HEK293 (cell line): ENCODE results near the gene TMTC1.
"Not testable (repeated sequence)": the region's sequence is repeated elsewhere in the genome, so short reads cannot be mapped to it uniquely, and the experiment has no call there.

ENCODE experiments used
- CTCF ChIA-PET: fragments of 350-600 bp; formaldehyde crosslinking; extraction: SDS; loops from one replicate; lab custom pipeline; 2021; ENCODE audit warnings: antibody characterized with exemption; lab: Yijun Ruan, JAX
- POLR2A ChIA-PET: fragments of 300-600 bp; formaldehyde crosslinking; extraction: SDS; loops from one replicate; lab custom pipeline; 2020; ENCODE audit warnings: antibody characterized with exemption, inconsistent platforms; lab: Yijun Ruan, JAX
- H3K27ac ChIP-seq: fragments of 200-500 bp; sonication (Bioruptor generic); 2 replicates; pipeline ENCODE4 v1.5.1; 2014; ENCODE audit warnings: low read depth, low read length, control low read depth, inconsistent platforms; ENCODE audit errors: extremely low read depth
- H3K36me3 ChIP-seq, 2 experiments: fragments of 200-500 bp in 1 of 2; sonication (Bioruptor generic) in 1 of 2; 1 replicate in 1 of 2; 2 replicates in 1 of 2; pipeline ENCODE4 v1.5.1; 2014 to 2017; ENCODE audit warnings: inconsistent platforms in 2 of 2, low read length in 2 of 2; ENCODE audit not compliant: control insufficient read depth in 2 of 2, insufficient read depth in 1 of 2
- H3K4me1 ChIP-seq: fragments of 200-500 bp; sonication (Bioruptor generic); 2 replicates; pipeline ENCODE4 v1.5.1; 2014; ENCODE audit warnings: mild to moderate bottlenecking, low read length, inconsistent platforms; ENCODE audit not compliant: control insufficient read depth, insufficient read depth
- H3K4me3 ChIP-seq: 2 replicates; pipeline ENCODE4 v1.5.1; 2011; ENCODE audit warnings: low read depth, mild to moderate bottlenecking, control low read depth, low read length, moderate library complexity
- H3K9me3 ChIP-seq: fragments of 200-500 bp; sonication (Bioruptor generic); 2 replicates; pipeline ENCODE4 v1.5.1; 2014; ENCODE audit warnings: low read depth, low read length, inconsistent platforms; ENCODE audit not compliant: control insufficient read depth, insufficient read depth
- GLI2 ChIP-seq: fragments of 450-650 bp; formaldehyde crosslinking; IDR thresholded peaks from 2 replicates; pipeline ENCODE4; 2017; ENCODE audit warnings: missing biosample characterization, missing genetic modification characterization, low read depth, borderline replicate concordance
- MZF1 ChIP-seq: fragments of 450-650 bp; formaldehyde crosslinking; IDR thresholded peaks from 2 replicates; pipeline ENCODE4 v1.5.1; 2017; ENCODE audit warnings: missing biosample characterization, missing genetic modification characterization, borderline replicate concordance
- TCF7L2 ChIP-seq: IDR thresholded peaks from 2 replicates; pipeline ENCODE4 v1.6.1; 2011; ENCODE audit warnings: low read depth, mild to moderate bottlenecking, inconsistent platforms, low read length, moderate library complexity, borderline replicate concordance
- ZBTB21 ChIP-seq: fragments of 450-650 bp; formaldehyde crosslinking; IDR thresholded peaks from 2 replicates; pipeline ENCODE4 v1.5.1; 2017; ENCODE audit warnings: missing biosample characterization, missing genetic modification characterization
- ZNF140 ChIP-seq: fragments of 450-650 bp; formaldehyde crosslinking; IDR thresholded peaks from 2 replicates; pipeline ENCODE4 v1.5.1; 2016; ENCODE audit warnings: missing biosample characterization, missing genetic modification characterization
- ZNF184 ChIP-seq: fragments of 450-650 bp; IDR thresholded peaks from 2 replicates; pipeline ENCODE4 v1.5.1; 2018; ENCODE audit warnings: missing biosample characterization, mild to moderate bottlenecking, missing genetic modification characterization
- ZNF510 ChIP-seq: fragments of 450-650 bp; formaldehyde crosslinking; IDR thresholded peaks from 2 replicates; pipeline ENCODE4 v1.5.1; 2018; ENCODE audit warnings: mild to moderate bottlenecking, missing genetic modification characterization, missing biosample characterization; ENCODE audit not compliant: insufficient replicate concordance
- ZNF560 ChIP-seq: fragments of 450-650 bp; formaldehyde crosslinking; IDR thresholded peaks from 2 replicates; pipeline ENCODE4 v1.5.1; 2017; ENCODE audit warnings: missing biosample characterization, missing genetic modification characterization, borderline replicate concordance
- ZNF621 ChIP-seq: fragments of 450-650 bp; formaldehyde crosslinking; IDR thresholded peaks from 2 replicates; pipeline ENCODE4 v1.5.1; 2017; ENCODE audit warnings: missing biosample characterization, missing genetic modification characterization
- ZNF654 ChIP-seq: fragments of 450-650 bp; formaldehyde crosslinking; IDR thresholded peaks from 2 replicates; pipeline ENCODE4 v1.5.1; 2016; ENCODE audit warnings: low read depth, missing biosample characterization, missing genetic modification characterization
- TF ChIP-seq, protein P1 (sequence below): fragments of 450-650 bp; formaldehyde crosslinking; IDR thresholded peaks from 2 replicates; pipeline ENCODE4 v1.5.1; 2016; ENCODE audit warnings: missing biosample characterization, missing genetic modification characterization
- TF ChIP-seq, protein P2 (sequence below): fragments of 450-650 bp; formaldehyde crosslinking; conservative IDR thresholded peaks from 2 replicates; pipeline ENCODE4 v1.5.1; 2016; ENCODE audit warnings: low read depth, missing biosample characterization, missing genetic modification characterization
- TF ChIP-seq, protein P3 (sequence below): fragments of 450-650 bp; formaldehyde crosslinking; IDR thresholded peaks from 2 replicates; pipeline ENCODE4 v1.5.1; 2016; ENCODE audit warnings: missing biosample characterization, missing genetic modification characterization

TMTC1 gene

GRCh38 chr12:29634057-29634456, 149.7 kb downstream of the TMTC1 start:
- CTCF ChIA-PET: no interaction called here
- POLR2A ChIA-PET: no interaction called here
- TF ChIP-seq ZNF184 (tag by site-specific recombination): no peak
- no peak for TF ChIP-seq ZNF140 (tag by site-specific recombination)
- TF ChIP-seq ZNF621 (tag by site-specific recombination): no peak
- TF ChIP-seq GLI2 (tag by site-specific recombination): no peak
- TF ChIP-seq ZNF654 (tag by site-specific recombination): no peak
- no peak for TF ChIP-seq MZF1 (tag by site-specific recombination)

GRCh38 chr12:29630164-29630563, 153.6 kb downstream of the TMTC1 start:
- H3K4me3 ChIP-seq, H3K9me3 ChIP-seq, POLR2A ChIA-PET, H3K4me1 ChIP-seq, CTCF ChIA-PET, H3K27ac ChIP-seq, H3K36me3 ChIP-seq: not testable (repeated sequence)

More at GRCh38 chr12:29634057-29634456, 149.7 kb downstream of the TMTC1 start:
- Histone ChIP-seq H3K4me3 (no peak overlapping the region), H3K27ac (no peak overlapping the region), H3K4me1 (no peaks in the 10 kb centered on the region), H3K36me3 (no peaks in the 10 kb centered on the region), H3K9me3 (no peaks in the 10 kb centered on the region)

DNA sequence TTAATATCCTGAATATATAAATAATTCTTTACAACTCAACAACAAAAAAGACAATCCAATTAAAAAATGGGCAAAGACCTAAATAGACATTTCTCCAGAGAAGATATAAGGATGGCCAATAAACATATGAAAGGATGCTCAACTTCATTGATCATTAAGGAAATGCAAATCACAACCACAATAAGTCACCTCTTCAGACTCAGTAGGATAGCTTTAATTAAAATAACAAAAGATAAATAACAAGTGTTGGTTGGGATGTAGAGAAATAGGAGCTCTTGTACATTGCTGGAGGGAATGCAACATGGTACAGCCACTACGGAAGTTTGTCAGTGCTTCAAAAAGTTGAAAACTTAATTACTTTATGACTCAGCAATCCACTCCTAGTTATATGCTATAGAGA, 156.5 kb downstream of the TMTC1 start:
- ChIA-PET POLR2A (no interaction called here), CTCF (interaction anchor here (0.6 kb wide), 1 partner anchor 107 kb away, joined by 3 read pairs; no protein-coding TSS in a partner anchor)
- no peak overlapping the region for H3K4me3 ChIP-seq
- H3K4me1 ChIP-seq: peaks cover 7% of the 10 kb centered on the region; the same call in 1 of the 2 replicates
- H3K27ac ChIP-seq: no peak overlapping the region
- no peaks in the 10 kb centered on the region for H3K36me3 ChIP-seq
- no peaks in the 10 kb centered on the region for H3K9me3 ChIP-seq
- TF ChIP-seq ZNF184 (tag by site-specific recombination): no peak
- TF ChIP-seq ZNF560 (tag by site-specific recombination): no peak
- no peak for TF ChIP-seq TCF7L2
- no peak for TF ChIP-seq ZBTB21 (tag by site-specific recombination)
- TF ChIP-seq, protein P1, sequence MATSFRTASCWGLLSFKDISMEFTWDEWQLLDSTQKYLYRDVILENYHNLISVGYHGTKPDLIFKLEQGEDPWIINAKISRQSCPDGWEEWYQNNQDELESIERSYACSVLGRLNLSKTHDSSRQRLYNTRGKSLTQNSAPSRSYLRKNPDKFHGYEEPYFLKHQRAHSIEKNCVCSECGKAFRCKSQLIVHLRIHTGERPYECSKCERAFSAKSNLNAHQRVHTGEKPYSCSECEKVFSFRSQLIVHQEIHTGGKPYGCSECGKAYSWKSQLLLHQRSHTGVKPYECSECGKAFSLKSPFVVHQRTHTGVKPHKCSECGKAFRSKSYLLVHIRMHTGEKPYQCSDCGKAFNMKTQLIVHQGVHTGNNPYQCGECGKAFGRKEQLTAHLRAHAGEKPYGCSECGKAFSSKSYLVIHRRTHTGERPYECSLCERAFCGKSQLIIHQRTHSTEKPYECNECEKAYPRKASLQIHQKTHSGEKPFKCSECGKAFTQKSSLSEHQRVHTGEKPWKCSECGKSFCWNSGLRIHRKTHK (tag by site-specific recombination): no peak
- TF ChIP-seq ZNF510 (tag by site-specific recombination): no peak
- TF ChIP-seq, protein P2, sequence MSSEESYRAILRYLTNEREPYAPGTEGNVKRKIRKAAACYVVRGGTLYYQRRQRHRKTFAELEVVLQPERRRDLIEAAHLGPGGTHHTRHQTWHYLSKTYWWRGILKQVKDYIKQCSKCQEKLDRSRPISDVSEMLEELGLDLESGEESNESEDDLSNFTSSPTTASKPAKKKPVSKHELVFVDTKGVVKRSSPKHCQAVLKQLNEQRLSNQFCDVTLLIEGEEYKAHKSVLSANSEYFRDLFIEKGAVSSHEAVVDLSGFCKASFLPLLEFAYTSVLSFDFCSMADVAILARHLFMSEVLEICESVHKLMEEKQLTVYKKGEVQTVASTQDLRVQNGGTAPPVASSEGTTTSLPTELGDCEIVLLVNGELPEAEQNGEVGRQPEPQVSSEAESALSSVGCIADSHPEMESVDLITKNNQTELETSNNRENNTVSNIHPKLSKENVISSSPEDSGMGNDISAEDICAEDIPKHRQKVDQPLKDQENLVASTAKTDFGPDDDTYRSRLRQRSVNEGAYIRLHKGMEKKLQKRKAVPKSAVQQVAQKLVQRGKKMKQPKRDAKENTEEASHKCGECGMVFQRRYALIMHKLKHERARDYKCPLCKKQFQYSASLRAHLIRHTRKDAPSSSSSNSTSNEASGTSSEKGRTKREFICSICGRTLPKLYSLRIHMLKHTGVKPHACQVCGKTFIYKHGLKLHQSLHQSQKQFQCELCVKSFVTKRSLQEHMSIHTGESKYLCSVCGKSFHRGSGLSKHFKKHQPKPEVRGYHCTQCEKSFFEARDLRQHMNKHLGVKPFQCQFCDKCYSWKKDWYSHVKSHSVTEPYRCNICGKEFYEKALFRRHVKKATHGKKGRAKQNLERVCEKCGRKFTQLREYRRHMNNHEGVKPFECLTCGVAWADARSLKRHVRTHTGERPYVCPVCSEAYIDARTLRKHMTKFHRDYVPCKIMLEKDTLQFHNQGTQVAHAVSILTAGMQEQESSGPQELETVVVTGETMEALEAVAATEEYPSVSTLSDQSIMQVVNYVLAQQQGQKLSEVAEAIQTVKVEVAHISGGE (tag by site-specific recombination): no peak
- TF ChIP-seq, protein P3, sequence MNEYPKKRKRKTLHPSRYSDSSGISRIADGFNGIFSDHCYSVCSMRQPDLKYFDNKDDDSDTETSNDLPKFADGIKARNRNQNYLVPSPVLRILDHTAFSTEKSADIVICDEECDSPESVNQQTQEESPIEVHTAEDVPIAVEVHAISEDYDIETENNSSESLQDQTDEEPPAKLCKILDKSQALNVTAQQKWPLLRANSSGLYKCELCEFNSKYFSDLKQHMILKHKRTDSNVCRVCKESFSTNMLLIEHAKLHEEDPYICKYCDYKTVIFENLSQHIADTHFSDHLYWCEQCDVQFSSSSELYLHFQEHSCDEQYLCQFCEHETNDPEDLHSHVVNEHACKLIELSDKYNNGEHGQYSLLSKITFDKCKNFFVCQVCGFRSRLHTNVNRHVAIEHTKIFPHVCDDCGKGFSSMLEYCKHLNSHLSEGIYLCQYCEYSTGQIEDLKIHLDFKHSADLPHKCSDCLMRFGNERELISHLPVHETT (tag by site-specific recombination): no peak
